ENCODE results near the gene SLC22A23. TPM values are rescaled to one million over a fixed set of nuclear protein-coding genes. Genes with fewer than 3 reads are reported as not detected.

Gene SLC22A23
- total RNA-seq, 1 experiment from 2014 or later, result 5.7 TPM

DNA sequence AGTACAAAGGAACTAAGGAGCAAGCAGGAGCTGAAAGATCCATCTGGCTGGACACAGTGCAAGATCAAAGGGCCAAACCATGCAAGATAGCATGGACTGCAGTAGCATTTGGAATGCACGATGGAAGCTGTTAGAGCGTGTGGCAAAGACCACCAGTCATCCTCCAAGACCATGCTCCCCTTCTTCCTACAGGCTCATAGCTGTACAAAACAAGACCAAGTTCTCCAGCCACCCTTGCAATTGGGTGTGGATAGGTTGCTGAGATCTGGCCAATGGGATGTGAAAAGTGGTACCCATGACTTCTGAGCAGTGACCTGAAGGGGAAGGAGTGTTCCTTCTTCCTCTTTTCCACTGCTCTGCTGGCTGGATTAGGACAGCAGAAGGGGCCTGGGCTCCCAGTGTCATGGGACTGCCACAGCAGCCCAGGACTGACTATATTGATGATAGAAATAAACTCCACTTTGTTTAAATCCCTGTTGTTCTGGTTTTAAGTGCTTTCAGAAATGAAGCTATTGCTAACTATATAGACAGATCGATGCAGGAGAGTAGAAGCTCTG lies 64.9 kb downstream of the SLC22A23 start:
- Histone ChIP-seq H3K27me3 (ENCODE audit: low read length) (no peaks in the 10 kb centered on the region), H3K36me3 (ENCODE audit: low read depth, low read length) (no peaks in the 10 kb centered on the region), H3F3A (ENCODE audit: low read length, unreplicated experiment) (no peaks in the 10 kb centered on the region), H4K20me1 (ENCODE audit: low read length) (no peaks in the 10 kb centered on the region), H2AFZ (ENCODE audit: low read length) (no peak overlapping the region), H3K9ac (ENCODE audit: low read length) (no peak overlapping the region), H3K79me2 (ENCODE audit: low read length) (no peaks in the 10 kb centered on the region), H3K9me3 (ENCODE audit: low read length) (no peaks in the 10 kb centered on the region), H3K27ac (ENCODE audit: low read length) (no peak overlapping the region), H3K4me3 (ENCODE audit: low read length) (no peak overlapping the region), H3K4me2 (ENCODE audit: low read length) (no peak overlapping the region), H3K9me2 (replicated peaks; ENCODE audit: low read length) (no peaks in the 10 kb centered on the region), H3K4me1 (ENCODE audit: insufficient read depth, low read length) (peaks cover 17% of the 10 kb centered on the region)
- DNase-seq (no peak), ATAC-seq (no peak)
- no TSS peak for BruUV-seq (replicated peaks)
- POLR2A ChIA-PET (ENCODE audit: unreplicated experiment), result no interaction called here
- CTCF ChIA-PET, result no interaction called here
- intact Hi-C loops (cut with micrococcal nuclease), result no loop called here
- TF ChIP-seq, protein P1, sequence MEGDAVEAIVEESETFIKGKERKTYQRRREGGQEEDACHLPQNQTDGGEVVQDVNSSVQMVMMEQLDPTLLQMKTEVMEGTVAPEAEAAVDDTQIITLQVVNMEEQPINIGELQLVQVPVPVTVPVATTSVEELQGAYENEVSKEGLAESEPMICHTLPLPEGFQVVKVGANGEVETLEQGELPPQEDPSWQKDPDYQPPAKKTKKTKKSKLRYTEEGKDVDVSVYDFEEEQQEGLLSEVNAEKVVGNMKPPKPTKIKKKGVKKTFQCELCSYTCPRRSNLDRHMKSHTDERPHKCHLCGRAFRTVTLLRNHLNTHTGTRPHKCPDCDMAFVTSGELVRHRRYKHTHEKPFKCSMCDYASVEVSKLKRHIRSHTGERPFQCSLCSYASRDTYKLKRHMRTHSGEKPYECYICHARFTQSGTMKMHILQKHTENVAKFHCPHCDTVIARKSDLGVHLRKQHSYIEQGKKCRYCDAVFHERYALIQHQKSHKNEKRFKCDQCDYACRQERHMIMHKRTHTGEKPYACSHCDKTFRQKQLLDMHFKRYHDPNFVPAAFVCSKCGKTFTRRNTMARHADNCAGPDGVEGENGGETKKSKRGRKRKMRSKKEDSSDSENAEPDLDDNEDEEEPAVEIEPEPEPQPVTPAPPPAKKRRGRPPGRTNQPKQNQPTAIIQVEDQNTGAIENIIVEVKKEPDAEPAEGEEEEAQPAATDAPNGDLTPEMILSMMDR (conservative IDR thresholded peaks at IDR 0.05; ENCODE audit: low read depth, low read length), result no peak
- TF ChIP-seq EZH2 (IDR thresholded peaks at IDR 0.05; ENCODE audit: low read length, unreplicated experiment) (no peak), EZH2phosphoT487 (IDR thresholded peaks at IDR 0.05; ENCODE audit: borderline replicate concordance, low read length) (no peak)

DNA sequence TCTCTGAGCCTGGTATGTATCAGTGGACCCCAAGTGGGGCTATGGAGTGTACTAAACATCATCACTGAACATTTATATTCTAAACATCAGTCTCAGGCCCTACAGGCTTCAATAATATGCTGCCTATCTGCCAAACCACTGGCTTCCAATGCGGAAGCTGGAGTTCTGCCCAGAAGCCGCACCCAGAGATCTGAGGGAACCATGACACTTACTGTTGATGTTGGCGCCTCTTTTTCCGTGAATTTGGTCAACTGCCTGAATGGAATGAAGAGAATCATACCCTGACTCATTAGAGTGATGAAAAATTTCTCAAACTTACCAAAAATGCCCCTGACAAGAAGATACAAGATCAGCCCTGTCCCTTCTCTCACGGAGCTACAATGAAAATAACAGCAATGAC lies 66.2 kb downstream of the SLC22A23 start:
- peak overlapping the region; percentile 42 for H3K4me2 ChIP-seq (ENCODE audit: low read length)
- H3K4me1 ChIP-seq (ENCODE audit: insufficient read depth, low read length), result peaks cover 17% of the 10 kb centered on the region
- H3K27ac ChIP-seq (ENCODE audit: low read length), result peak overlapping the region; percentile 65
- peak overlapping the region; percentile 19; the same call in 1 of the 2 replicates for H3K9ac ChIP-seq (ENCODE audit: low read length)
- no TSS peak for BruUV-seq (replicated peaks)
- H3K79me2 ChIP-seq (ENCODE audit: low read length), result no peaks in the 10 kb centered on the region
- CTCF ChIA-PET, result interaction anchor here (0.5 to 1.2 kb wide), 2 partner anchors 20 to 22 kb away, joined by 3 to 5 read pairs; no protein-coding TSS in a partner anchor
- DNase-seq, result peak; percentile 96
- H2AFZ ChIP-seq (ENCODE audit: low read length), result no peak overlapping the region
- no peaks in the 10 kb centered on the region for H3F3A ChIP-seq (ENCODE audit: low read length, unreplicated experiment)
- ATAC-seq, result peak; percentile 89
- H3K9me2 ChIP-seq (replicated peaks; ENCODE audit: low read length), result no peaks in the 10 kb centered on the region
- H3K27me3 ChIP-seq (ENCODE audit: low read length), result no peaks in the 10 kb centered on the region
- POLR2A ChIA-PET (ENCODE audit: unreplicated experiment), result no interaction called here
- no peaks in the 10 kb centered on the region for H4K20me1 ChIP-seq (ENCODE audit: low read length)
- no peaks in the 10 kb centered on the region for H3K9me3 ChIP-seq (ENCODE audit: low read length)
- intact Hi-C loops (cut with micrococcal nuclease), result loop anchor here (1.0 kb wide), 1 partner anchor 10 kb away; no protein-coding TSS in a partner anchor
- H3K36me3 ChIP-seq (ENCODE audit: low read depth, low read length), result no peaks in the 10 kb centered on the region
- H3K4me3 ChIP-seq (ENCODE audit: low read length), result no peak overlapping the region
- no peak for TF ChIP-seq EZH2phosphoT487 (IDR thresholded peaks at IDR 0.05; ENCODE audit: borderline replicate concordance, low read length)
- no peak for TF ChIP-seq EZH2 (IDR thresholded peaks at IDR 0.05; ENCODE audit: low read length, unreplicated experiment)
- TF ChIP-seq, protein P1 (conservative IDR thresholded peaks at IDR 0.05; ENCODE audit: low read depth, low read length), result no peak

DNA sequence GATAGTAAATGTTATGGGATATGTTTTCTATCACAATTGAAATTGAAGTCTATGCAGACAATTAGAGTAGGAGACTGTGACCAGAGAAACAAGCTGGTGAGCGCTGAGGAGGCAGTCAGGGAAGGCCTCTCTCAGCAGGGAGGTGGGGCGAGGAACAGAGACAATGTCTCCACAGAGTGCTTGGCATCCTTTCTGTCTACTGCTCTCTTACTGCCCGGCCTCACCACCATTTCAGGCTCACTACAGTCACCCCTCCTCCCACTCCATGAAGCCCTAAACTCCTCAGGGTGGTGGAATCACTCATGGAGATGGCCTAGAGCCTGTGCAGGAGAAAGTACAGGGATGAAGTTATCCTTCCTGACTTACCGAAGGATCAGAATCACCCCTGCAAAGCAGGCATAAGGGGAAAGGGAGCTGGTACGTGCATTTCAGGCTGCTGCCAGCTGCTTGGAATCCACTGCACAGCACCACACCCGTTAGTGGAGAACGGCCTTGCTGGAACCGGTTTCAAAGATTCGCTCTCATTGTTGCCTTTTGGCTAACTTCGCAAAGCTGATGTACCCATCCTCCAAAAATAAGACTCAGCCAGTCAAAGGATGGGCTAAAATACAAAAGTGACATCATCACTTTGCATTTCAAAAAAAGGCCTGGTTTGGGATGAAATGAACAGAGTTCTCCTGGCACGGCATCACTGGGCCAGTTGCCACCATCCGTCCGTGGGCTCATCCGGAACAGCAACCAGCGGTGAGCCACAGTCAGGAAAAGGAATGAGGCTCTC lies 67.3 kb downstream of the SLC22A23 start:
- BruUV-seq (replicated peaks), result no TSS peak
- no peaks in the 10 kb centered on the region for H3F3A ChIP-seq (ENCODE audit: low read length, unreplicated experiment)
- H3K9me3 ChIP-seq (ENCODE audit: low read length), result no peaks in the 10 kb centered on the region
- no peaks in the 10 kb centered on the region for H3K36me3 ChIP-seq (ENCODE audit: low read depth, low read length)
- H3K9ac ChIP-seq (ENCODE audit: low read length), result no peak overlapping the region; the same call in 1 of the 2 replicates
- ChIA-PET POLR2A (ENCODE audit: unreplicated experiment) (no interaction called here), CTCF (no interaction called here)
- no peaks in the 10 kb centered on the region for H4K20me1 ChIP-seq (ENCODE audit: low read length)
- H3K79me2 ChIP-seq (ENCODE audit: low read length), result no peaks in the 10 kb centered on the region
- no peak overlapping the region for H2AFZ ChIP-seq (ENCODE audit: low read length)
- no peak for DNase-seq
- intact Hi-C loops (cut with micrococcal nuclease), result loop anchor here (1.0 kb wide), 1 partner anchor 9 kb away; no protein-coding TSS in a partner anchor
- peaks cover 17% of the 10 kb centered on the region for H3K4me1 ChIP-seq (ENCODE audit: insufficient read depth, low read length)
- no peak for ATAC-seq
- TF ChIP-seq EZH2phosphoT487 (IDR thresholded peaks at IDR 0.05; ENCODE audit: borderline replicate concordance, low read length) (no peak), EZH2 (IDR thresholded peaks at IDR 0.05; ENCODE audit: low read length, unreplicated experiment) (no peak)
- TF ChIP-seq, protein P1 (conservative IDR thresholded peaks at IDR 0.05; ENCODE audit: low read depth, low read length), result no peak
- H3K4me3 ChIP-seq (ENCODE audit: low read length), result no peak overlapping the region
- H3K27ac ChIP-seq (ENCODE audit: low read length), result no peak overlapping the region
- no peak overlapping the region; the same call in 1 of the 2 replicates for H3K4me2 ChIP-seq (ENCODE audit: low read length)
- no peaks in the 10 kb centered on the region for H3K27me3 ChIP-seq (ENCODE audit: low read length)
- H3K9me2 ChIP-seq (replicated peaks; ENCODE audit: low read length), result no peaks in the 10 kb centered on the region

Data from PC-3 (cell line).